ENCODE measurements around the gene PRDM16. TPM values are rescaled to one million over a fixed set of nuclear protein-coding genes. Genes with fewer than 3 reads are reported as not detected.

PRDM16 gene
- total RNA-seq, 1 donor from 2014 or later = 15.9 TPM

DNA sequence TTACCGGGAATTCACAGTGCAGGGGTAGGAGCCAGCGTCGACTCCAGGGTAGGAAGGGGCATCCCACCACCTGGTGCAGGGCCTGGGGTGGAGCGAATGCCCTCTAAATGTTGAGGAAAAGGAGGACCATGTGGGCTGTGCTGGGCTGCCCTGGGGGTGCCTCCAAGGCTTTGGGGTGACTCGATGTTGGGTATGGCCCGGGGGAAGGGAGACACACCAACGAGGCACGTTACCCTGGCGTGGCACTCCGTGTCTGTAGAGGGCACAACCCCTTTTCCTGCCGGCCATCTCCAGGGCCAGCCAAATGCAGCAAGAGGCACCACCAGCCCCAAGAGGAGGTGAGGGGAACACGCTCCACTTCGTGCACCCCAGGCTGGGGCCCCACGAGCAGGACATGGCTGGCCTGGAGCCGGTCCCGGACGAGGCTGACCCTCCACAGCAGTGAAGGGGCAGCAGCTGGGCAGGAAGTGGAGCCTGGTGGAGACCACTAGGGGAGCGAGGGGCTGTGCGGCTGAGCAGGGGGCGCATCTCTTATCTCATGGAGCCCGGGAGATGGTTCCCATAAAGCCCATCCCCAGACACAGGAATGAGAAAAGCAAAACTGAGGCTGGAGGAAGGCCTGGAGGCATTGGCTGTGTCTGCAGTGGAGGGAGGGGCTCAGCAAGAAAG, 36.5 kb upstream of the PRDM16 start:
- DNase-seq (ENCODE audit: low spot score) = no peak

DNA sequence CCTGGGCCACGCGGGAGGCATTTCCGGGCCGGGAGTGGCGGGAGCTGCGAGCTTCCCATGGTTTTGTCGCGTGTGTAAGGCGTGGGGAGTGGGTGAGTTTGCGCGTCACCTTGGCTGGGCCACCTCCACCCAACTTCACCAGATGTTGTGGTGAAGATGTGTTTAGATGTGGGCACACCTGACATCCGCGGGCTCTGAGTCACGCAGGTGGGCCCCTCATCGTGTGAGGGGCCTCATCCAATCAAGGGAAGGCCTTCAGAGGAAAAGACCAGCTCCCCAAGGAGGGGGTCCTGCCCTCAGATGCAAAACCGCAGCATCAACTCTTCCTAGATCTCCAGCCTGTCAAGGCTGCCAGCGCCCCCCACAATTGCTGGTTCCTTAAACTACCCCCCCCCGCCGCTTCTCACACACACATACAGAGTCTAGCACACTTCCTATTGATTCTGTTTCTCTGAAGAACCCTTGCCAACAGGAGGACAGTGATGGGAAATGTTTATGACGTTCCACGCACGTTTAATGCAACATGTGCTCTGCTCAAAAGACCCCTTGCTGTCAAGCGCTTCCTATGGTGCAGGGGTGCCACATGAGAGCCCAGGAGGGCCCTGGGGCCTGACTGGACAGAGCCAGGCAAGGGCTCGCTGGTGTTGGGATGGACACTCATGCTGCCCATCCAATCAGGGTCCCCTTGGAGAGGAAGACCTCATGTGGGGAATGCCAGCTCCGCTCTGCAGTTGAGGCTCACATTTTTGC, 35.8 kb upstream of the PRDM16 start:
- DNase-seq (ENCODE audit: low spot score) = no peak

GRCh38 chr1:3033790-3034090, 35.3 kb upstream of the PRDM16 start:
- no peak for DNase-seq (ENCODE audit: low spot score)

GRCh38 chr1:3034162-3034561, 34.8 kb upstream of the PRDM16 start:
- no peak for DNase-seq (ENCODE audit: low spot score)

DNA sequence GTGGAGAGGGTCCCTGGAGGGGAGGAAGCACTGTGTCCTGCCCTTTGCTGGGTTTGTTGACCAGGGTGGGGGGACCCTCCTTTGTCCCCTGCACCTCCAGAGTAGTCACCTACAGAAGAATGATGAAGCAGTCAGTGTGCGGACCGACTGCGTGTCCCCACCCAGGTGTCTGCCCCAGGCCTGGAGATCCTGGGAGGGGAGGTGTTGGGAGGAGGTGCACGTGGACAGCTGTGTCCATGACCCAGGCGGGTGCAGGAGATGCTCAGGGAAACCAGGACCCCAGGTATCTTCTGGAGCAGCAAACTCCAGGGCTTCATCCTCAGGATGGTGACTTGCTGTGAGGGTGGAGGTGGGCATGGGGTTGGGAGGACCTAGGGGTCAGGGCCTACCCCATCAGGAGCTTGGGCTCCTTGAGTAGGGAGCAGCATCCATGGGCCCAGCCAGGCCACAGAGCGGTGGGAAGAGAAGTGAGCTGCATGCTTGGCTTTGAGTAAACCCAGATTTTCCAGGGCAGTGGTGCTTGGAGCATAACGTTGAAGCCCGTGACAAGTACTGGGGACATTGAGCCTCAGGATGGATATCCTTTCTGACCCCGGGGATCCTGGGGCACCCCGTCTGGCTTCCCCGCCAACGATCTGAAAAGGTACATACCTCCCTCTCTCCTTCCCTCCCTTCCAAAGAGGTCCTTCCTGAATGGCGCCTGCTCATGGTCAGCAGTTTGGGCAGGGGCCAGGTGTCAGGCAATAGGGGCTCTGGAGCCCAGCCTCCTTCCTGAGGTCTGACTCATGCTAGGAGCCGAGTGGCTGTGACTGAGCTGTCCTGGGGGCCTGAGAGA, 34.1 kb upstream of the PRDM16 start:
- DNase-seq (ENCODE audit: low spot score) = no peak

- no peak for DNase-seq (ENCODE audit: low spot score)
Observed at GRCh38 chr1:3035563-3036446, 33.2 kb upstream of the PRDM16 start.

- DNase-seq (ENCODE audit: low spot score) = no peak
Observed at GRCh38 chr1:3036447-3037280, 32.3 kb upstream of the PRDM16 start.

DNA sequence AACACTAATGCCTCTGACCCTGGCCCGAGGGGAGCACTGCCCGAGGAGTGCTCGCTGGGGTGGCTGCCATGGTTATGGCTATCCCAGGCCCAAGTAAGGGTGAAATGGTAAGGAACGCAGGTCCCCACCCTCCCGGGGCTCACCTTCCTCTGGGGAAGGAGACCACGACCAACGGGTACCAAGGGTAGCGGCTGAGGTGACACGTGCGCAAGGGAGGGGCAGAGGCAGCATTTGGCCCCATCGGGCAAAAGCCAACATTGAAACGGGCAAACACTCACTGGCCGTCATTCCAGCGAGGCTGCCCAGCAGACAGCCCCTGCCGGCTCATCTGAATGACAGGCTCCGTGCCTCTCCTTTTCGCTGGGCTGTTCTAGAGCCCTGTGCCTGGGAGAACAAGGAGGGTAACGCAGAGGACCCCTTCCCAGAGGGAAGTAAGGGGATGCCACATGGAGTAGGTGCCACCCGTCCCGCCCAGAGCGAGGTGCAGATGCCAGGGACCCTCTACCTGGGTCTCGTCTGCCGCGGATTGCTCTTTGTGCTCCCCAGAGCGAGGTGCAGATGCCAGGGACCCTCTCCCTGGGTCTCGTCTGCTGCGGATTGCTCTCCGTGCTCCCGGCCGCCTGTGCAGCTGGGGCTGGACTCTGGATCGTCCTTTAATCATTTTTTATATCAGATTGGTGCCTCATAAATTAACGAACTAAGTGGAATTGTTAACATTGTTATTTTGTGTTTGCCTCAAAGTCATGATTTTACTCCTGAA, 31.5 kb upstream of the PRDM16 start:
- DNase-seq (ENCODE audit: low spot score) = no peak

- DNase-seq (ENCODE audit: low spot score) = no peak
Observed at GRCh38 chr1:3038113-3038551, 30.9 kb upstream of the PRDM16 start.

GRCh38 chr1:3038571-3039181, 30.3 kb upstream of the PRDM16 start:
- no peak for DNase-seq (ENCODE audit: low spot score)

GRCh38 chr1:3040004-3040403, 29.0 kb upstream of the PRDM16 start:
- DNase-seq (ENCODE audit: low spot score) = no peak

GRCh38 chr1:3042481-3042880, 26.5 kb upstream of the PRDM16 start:
- DNase-seq (ENCODE audit: low spot score) = no peak

DNA sequence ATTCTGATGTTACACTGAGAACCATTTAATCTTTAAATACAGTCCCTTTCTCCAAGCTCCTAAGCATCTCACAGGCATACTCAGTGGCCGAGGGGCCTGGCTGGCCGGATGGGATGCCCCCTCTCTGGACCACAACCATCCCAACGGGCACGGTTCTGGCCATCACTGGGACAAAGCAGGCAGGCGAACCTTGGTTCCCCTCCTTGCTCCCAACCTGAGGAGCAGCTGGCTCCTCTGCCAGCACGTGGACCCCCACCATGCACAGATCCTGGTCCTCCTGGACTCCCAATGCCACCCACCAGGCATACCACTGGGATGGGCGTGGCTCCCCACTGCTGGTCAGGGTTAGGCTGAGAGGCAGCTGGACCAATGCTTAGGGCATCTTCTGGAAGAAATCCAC, 19.8 kb upstream of the PRDM16 start:
- no peak for DNase-seq (ENCODE audit: low spot score)

DNA sequence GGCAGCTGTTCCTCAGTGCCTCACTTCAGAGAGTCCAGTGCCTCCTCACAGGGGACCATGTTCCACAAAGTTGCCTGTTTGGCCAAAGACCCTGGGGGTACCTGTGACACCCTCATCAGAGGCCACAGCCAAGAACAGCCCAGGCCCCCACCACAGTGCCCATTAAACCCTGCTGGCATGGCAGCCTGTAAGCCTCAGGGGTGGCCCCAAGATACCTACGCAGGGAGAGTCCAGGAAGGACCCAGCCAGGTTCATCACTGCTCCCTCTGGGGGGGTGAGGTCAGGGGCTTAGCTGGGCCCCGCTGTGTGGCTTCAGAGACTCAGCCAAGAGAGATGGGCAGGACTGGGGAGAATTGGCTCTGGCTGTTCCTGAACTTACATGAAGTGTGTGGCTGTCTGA, 19.1 kb upstream of the PRDM16 start:
- no peak for DNase-seq (ENCODE audit: low spot score)

GRCh38 chr1:3050603-3051002, 18.4 kb upstream of the PRDM16 start:
- DNase-seq (ENCODE audit: low spot score) = no peak

DNA sequence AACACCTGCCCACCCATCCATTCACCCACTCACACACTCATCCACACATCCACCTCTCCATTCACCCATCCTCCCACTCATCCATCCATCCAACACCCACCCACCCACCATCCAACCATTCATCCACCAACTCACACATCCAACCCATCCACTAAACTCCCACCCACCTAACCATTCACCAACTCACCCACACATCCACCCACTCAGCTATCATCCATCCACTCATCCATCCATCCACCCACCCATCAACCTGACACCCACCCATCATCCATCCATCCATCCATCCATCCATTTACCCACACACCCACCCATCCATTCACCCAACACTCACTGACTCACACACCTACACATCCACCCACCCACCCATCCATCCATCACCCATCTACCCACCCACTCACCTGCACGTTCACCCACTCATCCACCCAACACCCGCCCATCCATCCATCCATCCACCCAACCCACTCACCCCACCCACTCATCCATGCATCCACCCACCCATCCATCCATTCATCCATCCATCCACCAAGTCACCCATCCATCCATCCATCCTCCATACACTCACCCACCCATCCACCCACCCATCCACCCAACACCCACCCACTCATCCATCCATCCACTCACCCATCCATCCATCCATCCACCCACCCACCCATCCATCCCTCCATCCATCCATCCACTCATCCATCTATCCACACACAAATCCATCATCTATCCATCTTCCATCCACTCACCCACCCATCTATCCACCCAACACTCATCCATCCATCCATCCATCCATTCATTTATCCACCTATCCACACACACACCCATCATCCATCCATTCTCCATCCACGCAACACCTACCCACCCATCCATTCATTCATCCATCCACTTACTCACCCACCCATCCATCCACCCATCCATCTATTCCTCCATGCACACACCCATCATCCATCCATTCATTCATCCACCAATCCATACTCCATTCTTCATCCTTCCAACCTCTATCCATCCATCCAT, 17.4 kb upstream of the PRDM16 start:
- DNase-seq (ENCODE audit: low spot score) = no peak

DNA sequence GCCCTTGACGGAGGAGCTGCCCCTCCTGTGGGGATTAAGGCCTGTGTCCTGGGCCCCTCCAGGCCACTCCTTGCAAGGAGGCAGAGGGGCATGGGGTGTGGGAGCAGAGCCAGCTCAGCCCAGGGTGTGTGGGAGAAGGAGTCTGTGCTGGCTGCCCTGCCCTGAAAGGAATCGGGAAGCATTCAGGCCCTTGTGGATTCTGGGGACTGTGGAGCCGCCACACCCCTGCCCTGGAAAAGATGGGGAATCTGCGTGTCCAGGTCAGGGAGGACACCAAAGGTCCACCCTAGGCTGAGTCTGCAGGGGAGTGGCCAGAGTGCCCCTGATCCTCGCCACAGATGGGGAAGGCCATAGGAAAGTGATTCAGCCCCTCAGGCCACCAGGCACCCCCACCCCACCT, 16.5 kb upstream of the PRDM16 start:
- no peak for DNase-seq (ENCODE audit: low spot score)

- DNase-seq (ENCODE audit: low spot score) = no peak
Observed at GRCh38 chr1:3053366-3053980, 15.5 kb upstream of the PRDM16 start.
